SK-N-MC (cell line): ENCODE data around the gene CCNF.

Experiments
- DNase-seq: peaks from one replicate; pipeline ENCODE4 v3.0.0-alpha.2; 2011; ENCODE audit warnings: low read depth, low spot score
- H3K27ac ChIP-seq: fragments of 200-600 bp; sonication (generic); 2 replicates; pipeline ENCODE4 v1.5.1; 2016; ENCODE audit warnings: mixed run types
- H3K36me3 ChIP-seq: fragments of 200-600 bp; sonication (generic); 2 replicates; pipeline ENCODE4 v1.6.1; 2017; ENCODE audit warnings: antibody characterized with exemption, low read length, mixed read lengths; ENCODE audit not compliant: insufficient read depth
- H3K4me3 ChIP-seq: fragments of 200-600 bp; sonication (generic); 2 replicates; pipeline ENCODE4 v1.5.1; 2016
- H3K9ac ChIP-seq: fragments of 200-600 bp; sonication (generic); 2 replicates; pipeline ENCODE4 v1.8.0; 2017; ENCODE audit warnings: mixed run types, mixed read lengths; ENCODE audit not compliant: insufficient read length
- H3K9me3 ChIP-seq: fragments of 200-600 bp; sonication (generic); 2 replicates; pipeline ENCODE4 v1.6.1; 2017; ENCODE audit warnings: low read depth, mild to moderate bottlenecking, antibody characterized with exemption, low read length, moderate library complexity, mixed read lengths
- EZH2 ChIP-seq: fragments of 200-600 bp; sonication (generic); IDR thresholded peaks from one replicate; pipeline ENCODE4 v1.6.1; 2017; ENCODE audit warnings: antibody characterized with exemption
- FOXP2 ChIP-seq: optimal IDR thresholded peaks from 2 replicates; pipeline ENCODE3; 2011; ENCODE audit warnings: mild to moderate bottlenecking, moderate library complexity; ENCODE audit not compliant: insufficient read depth; ENCODE audit errors: extremely low read length, control extremely low read depth
- POLR2AphosphoS5 ChIP-seq: IDR thresholded peaks from 2 replicates; pipeline ENCODE4 v1.6.1; 2012; ENCODE audit warnings: mild to moderate bottlenecking, low read depth, low read length, borderline replicate concordance

The CCNF gene

DNA sequence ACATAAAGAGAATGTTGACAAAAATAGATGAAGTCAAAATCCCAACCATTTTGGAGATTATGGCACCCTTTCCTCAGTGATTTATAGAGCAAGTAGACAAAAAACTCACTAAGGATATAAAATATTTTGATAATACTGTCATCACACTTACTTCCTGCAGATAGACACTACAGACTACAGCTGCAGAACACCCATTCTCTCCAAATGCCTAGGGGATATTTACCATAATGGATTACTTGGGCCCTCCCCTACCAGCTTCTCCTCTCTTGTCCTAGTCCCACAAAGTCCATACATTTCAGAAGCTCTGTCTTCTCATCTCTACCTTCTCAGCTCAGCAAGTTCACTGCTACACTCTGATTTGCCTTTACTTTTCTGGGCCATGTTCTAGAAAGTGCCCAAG is 37.2 kb upstream of the CCNF start:
- Histone ChIP-seq H3K27ac (no peak overlapping the region), H3K4me3 (no peak overlapping the region), H3K9me3 (no peaks in the 10 kb centered on the region), H3K36me3 (no peaks in the 10 kb centered on the region), H3K9ac (no peak overlapping the region)
- TF ChIP-seq EZH2 (no peak), FOXP2 (no peak), POLR2AphosphoS5 (no peak)
- DNase-seq, result no peak

DNA sequence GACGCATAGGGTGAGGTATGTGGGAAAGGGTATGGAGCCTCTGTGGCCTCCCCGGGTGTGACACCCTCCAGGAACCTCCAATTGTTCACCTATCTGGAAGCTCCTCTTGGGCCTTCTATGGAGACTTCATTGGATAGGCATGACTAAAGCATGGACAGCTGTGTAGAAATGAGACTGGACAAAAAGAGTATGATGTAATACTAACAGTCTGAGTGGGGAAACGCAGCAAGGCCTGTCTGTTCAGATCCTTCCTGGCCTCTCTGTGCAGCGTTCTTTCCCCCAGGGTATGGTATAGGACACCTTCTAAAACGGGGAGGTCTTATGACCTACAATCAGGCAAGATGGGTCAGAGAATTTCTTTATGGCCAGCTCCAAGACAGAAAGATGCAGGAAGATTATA is 30.7 kb upstream of the CCNF start:
- H3K27ac ChIP-seq, result no peak overlapping the region
- DNase-seq, result no peak
- no peaks in the 10 kb centered on the region for H3K9me3 ChIP-seq
- H3K36me3 ChIP-seq, result no peaks in the 10 kb centered on the region
- no peak overlapping the region for H3K9ac ChIP-seq
- TF ChIP-seq FOXP2, result no peak
- TF ChIP-seq POLR2AphosphoS5, result no peak
- TF ChIP-seq EZH2, result no peak
- H3K4me3 ChIP-seq, result no peak overlapping the region

- no peaks in the 10 kb centered on the region for H3K36me3 ChIP-seq
- no peak overlapping the region for H3K9ac ChIP-seq
- DNase-seq, result no peak
- TF ChIP-seq FOXP2 (no peak), POLR2AphosphoS5 (no peak), EZH2 (no peak)
- no peak overlapping the region for H3K4me3 ChIP-seq
- no peak overlapping the region for H3K27ac ChIP-seq
- H3K9me3 ChIP-seq, result no peaks in the 10 kb centered on the region
These were observed 25.1 kb upstream of the CCNF start for GRCh38 chr16:2404099-2404498.

- Histone ChIP-seq H3K36me3 (no peaks in the 10 kb centered on the region), H3K9me3 (no peaks in the 10 kb centered on the region), H3K27ac (no peak overlapping the region), H3K9ac (no peak overlapping the region), H3K4me3 (no peak overlapping the region)
- no peak for DNase-seq
- TF ChIP-seq FOXP2, result no peak
- no peak for TF ChIP-seq POLR2AphosphoS5
- TF ChIP-seq EZH2, result no peak
These were observed 14.2 kb upstream of the CCNF start for GRCh38 chr16:2415085-2415484.

DNA sequence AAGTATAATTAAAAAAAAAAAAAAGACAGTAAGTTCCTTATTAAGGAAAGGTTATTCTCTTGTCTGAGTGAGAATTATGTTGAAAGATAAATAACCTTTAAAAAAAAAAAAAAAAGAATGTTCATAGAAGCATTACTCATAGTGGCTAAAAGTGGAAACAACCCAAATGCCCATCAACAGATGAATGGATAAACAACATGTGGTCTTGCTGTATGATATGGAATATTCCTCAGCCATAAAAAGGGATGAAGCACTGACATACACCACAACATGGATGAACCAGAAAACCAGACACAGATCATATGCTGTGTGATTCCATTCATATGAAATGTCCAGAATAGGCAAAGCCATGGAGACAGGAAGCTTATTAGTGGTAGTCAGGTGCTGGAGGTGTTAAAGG is 9.2 kb upstream of the CCNF start:
- no peak for DNase-seq
- TF ChIP-seq POLR2AphosphoS5 (no peak), EZH2 (no peak), FOXP2 (no peak)
- Histone ChIP-seq H3K9me3 (no peaks in the 10 kb centered on the region), H3K27ac (no peak overlapping the region), H3K4me3 (no peak overlapping the region), H3K9ac (no peak overlapping the region), H3K36me3 (no peaks in the 10 kb centered on the region)

GRCh38 chr16:2422123-2422867 is 7.0 kb upstream of the CCNF start:
- H3K9me3 ChIP-seq, result no peaks in the 10 kb centered on the region
- no peaks in the 10 kb centered on the region for H3K36me3 ChIP-seq
- H3K4me3 ChIP-seq, result no peak overlapping the region
- H3K9ac ChIP-seq, result no peak overlapping the region
- TF ChIP-seq POLR2AphosphoS5 (no peak), EZH2 (no peak), FOXP2 (no peak)
- H3K27ac ChIP-seq, result no peak overlapping the region
- DNase-seq, result no peak

DNA sequence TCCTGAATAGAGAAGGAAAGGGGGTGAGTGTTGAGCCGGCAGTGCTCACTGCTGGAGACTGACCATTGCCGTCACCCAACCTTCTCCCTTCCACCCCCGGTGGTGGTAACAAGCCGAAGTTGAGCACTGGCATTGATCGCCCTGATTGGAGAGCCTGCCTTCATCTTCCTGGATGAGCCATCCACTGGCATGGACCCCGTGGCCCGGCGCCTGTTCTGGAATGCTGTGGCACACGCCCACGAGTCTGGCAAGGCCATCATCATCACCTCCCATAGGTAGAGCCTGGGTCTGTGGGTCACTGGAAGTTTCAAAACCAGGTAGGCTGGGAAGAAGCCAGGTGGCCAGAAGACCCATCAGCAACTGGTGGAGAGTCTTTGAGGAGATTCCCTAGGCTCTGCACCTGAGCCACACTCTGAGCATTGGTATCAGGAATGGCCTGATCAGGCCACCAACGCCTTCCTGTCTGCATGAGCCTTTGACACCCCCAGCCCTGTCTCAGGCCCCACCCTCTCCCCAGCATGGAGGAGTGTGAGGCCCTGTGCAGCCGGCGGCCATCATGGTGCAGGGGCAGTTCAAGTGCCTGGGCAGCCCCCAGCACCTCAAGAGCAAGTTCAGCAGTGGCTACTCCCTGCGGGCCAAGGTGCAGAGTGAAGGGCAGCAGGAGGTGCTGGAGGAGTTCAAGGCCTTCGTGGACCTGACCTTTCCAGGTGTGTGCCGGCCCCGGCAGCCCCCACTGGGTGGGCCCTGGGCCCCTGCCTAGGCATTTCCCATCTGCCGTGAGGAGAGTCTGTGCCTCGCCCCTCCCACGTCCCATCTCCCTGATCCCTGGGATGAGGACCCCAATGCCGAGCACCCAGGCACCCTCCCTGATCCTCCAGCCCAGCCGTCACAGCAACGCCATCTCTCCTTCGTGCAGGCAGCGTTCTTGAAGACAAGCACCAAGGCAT is 4.9 kb upstream of the CCNF start:
- no peak overlapping the region for H3K4me3 ChIP-seq
- no peaks in the 10 kb centered on the region for H3K9me3 ChIP-seq
- TF ChIP-seq EZH2, result no peak
- no peak for TF ChIP-seq FOXP2
- no peak for TF ChIP-seq POLR2AphosphoS5
- H3K36me3 ChIP-seq, result no peaks in the 10 kb centered on the region
- H3K27ac ChIP-seq, result no peak overlapping the region
- H3K9ac ChIP-seq, result no peak overlapping the region
- no peak for DNase-seq

GRCh38 chr16:2425008-2425518 is 4.2 kb upstream of the CCNF start:
- TF ChIP-seq EZH2 (no peak), POLR2AphosphoS5 (no peak), FOXP2 (no peak)
- Histone ChIP-seq H3K4me3 (no peak overlapping the region), H3K36me3 (no peaks in the 10 kb centered on the region), H3K9ac (no peak overlapping the region), H3K27ac (no peak overlapping the region), H3K9me3 (no peaks in the 10 kb centered on the region)
- DNase-seq, result no peak
